Amygdala (tissue), 56 donors: ENCODE data around the gene BEND6.

Experiments used
- DNase-seq, 56 donors: peaks; one replicate each; lab custom pipeline; 2025; lab: John Stamatoyannopoulos, UW

Gene BEND6

GRCh38 chr6:56954403-56955170 is at the start of gene BEND6:
TSS of gene BEND6 (plus strand) at chr6:56955107. CDS start at chr6:56981811, 26,704 bp downstream.
- DNase-seq, result peak in 50 of 56 donors; percentile 25 to 93 (median 78)

GRCh38 chr6:56905378-56905777 is 49.5 kb upstream of the BEND6 start:
- no peak for DNase-seq

GRCh38 chr6:56906752-56907151 is 48.2 kb upstream of the BEND6 start:
- no peak for DNase-seq

GRCh38 chr6:56909115-56909907 is 45.6 kb upstream of the BEND6 start:
- no peak for DNase-seq

GRCh38 chr6:56911847-56912246 is 43.1 kb upstream of the BEND6 start:
- no peak for DNase-seq

- DNase-seq, result no peak
Measured at GRCh38 chr6:56913285-56914074, 41.4 kb upstream of the BEND6 start.

- DNase-seq, result peak in 40 of 56 donors; percentile 5 to 77 (median 36)
Measured at GRCh38 chr6:56914798-56915658, 39.9 kb upstream of the BEND6 start.

GRCh38 chr6:56915832-56916231 is 39.1 kb upstream of the BEND6 start:
- DNase-seq, result no peak

GRCh38 chr6:56916849-56917551 is 37.9 kb upstream of the BEND6 start:
- no peak for DNase-seq

GRCh38 chr6:56922645-56923044 is 32.3 kb upstream of the BEND6 start:
- no peak for DNase-seq

- DNase-seq, result no peak
Measured at GRCh38 chr6:56923565-56923964, 31.3 kb upstream of the BEND6 start.

- no peak for DNase-seq
Measured at GRCh38 chr6:56927538-56928453, 27.1 kb upstream of the BEND6 start.

GRCh38 chr6:56930846-56931245 is 24.1 kb upstream of the BEND6 start:
- DNase-seq, result no peak

- no peak for DNase-seq
Measured at GRCh38 chr6:56932910-56933477, 21.9 kb upstream of the BEND6 start.

- DNase-seq, result no peak
Measured at GRCh38 chr6:56933650-56934049, 21.3 kb upstream of the BEND6 start.

- DNase-seq, result no peak
Measured at GRCh38 chr6:56934876-56935275, 20.0 kb upstream of the BEND6 start.

- DNase-seq, result no peak
Measured at GRCh38 chr6:56936466-56936865, 18.4 kb upstream of the BEND6 start.

- peak in 4 of 56 donors; percentile 15 to 34 (median 25) for DNase-seq
Measured at GRCh38 chr6:56938649-56939191, 16.2 kb upstream of the BEND6 start.
